ENCODE results near the gene PSMD4. TPM values are rescaled to one million over a fixed set of nuclear protein-coding genes. Genes with fewer than 3 reads are reported as not detected.
A peak's percentile ranks its signal among the peaks of the same experiment; 100 is the strongest.

Gene PSMD4
- total and polyA plus RNA-seq, 2 experiments from 2014 or later = 107 to 161 TPM

DNA sequence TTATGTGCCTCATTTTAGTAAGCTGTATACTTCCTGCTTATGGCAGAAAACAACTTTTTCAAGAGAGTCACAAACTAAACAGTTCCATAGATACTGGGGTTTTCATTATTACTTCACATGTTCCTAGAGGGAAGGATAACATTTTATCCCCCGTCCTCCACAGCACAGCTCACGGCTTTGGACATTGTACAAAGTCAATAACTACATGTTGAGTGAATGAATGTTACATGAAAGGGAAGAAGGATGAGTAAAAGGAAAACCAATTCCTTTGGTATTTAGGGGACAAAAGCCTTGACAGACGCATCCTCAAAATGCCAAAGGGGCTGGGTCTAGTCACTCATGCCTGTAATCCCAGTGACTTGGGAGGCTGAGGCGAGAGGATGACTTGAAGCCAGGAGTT lies 57.9 kb downstream of the PSMD4 start:
- DNase-seq (ENCODE audit: low spot score) = no peak
- no peaks in the 10 kb centered on the region for H3K9me2 ChIP-seq (replicated peaks; ENCODE audit: insufficient read depth)
- no peaks in the 10 kb centered on the region for H3K9me3 ChIP-seq (ENCODE audit: low read depth)
- WGBS (ENCODE audit: low lambda C conversion rate, missing lambda C conversion rate) = 89% methylated on average over 4 of the region's 4 CpGs
- no peaks in the 10 kb centered on the region for H4K20me1 ChIP-seq (ENCODE audit: insufficient read depth, poor library complexity, severe bottlenecking)
- TF ChIP-seq EZH2 (IDR thresholded peaks at IDR 0.05; ENCODE audit: borderline replicate concordance) (no peak), EZH2phosphoT487 (IDR thresholded peaks at IDR 0.05; ENCODE audit: low read depth, severe bottlenecking, unreplicated experiment) (no peak)
- TF ChIP-seq, protein P1, sequence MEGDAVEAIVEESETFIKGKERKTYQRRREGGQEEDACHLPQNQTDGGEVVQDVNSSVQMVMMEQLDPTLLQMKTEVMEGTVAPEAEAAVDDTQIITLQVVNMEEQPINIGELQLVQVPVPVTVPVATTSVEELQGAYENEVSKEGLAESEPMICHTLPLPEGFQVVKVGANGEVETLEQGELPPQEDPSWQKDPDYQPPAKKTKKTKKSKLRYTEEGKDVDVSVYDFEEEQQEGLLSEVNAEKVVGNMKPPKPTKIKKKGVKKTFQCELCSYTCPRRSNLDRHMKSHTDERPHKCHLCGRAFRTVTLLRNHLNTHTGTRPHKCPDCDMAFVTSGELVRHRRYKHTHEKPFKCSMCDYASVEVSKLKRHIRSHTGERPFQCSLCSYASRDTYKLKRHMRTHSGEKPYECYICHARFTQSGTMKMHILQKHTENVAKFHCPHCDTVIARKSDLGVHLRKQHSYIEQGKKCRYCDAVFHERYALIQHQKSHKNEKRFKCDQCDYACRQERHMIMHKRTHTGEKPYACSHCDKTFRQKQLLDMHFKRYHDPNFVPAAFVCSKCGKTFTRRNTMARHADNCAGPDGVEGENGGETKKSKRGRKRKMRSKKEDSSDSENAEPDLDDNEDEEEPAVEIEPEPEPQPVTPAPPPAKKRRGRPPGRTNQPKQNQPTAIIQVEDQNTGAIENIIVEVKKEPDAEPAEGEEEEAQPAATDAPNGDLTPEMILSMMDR (IDR thresholded peaks at IDR 0.05; ENCODE audit: poor library complexity) = no peak
- H3K4me3 ChIP-seq = no peak overlapping the region
- no peak overlapping the region for H2AFZ ChIP-seq
- peaks cover 42% of the 10 kb centered on the region for H3K79me2 ChIP-seq
- peak overlapping the region; percentile 96 for H3K27ac ChIP-seq
- H3K27me3 ChIP-seq = no peaks in the 10 kb centered on the region
- H3K4me2 ChIP-seq = peak overlapping the region; percentile 34
- H3K36me3 ChIP-seq (replicated peaks; ENCODE audit: insufficient read depth, low read depth) = no peaks in the 10 kb centered on the region
- peaks cover 53% of the 10 kb centered on the region for H3K4me1 ChIP-seq (ENCODE audit: insufficient read depth)

DNA sequence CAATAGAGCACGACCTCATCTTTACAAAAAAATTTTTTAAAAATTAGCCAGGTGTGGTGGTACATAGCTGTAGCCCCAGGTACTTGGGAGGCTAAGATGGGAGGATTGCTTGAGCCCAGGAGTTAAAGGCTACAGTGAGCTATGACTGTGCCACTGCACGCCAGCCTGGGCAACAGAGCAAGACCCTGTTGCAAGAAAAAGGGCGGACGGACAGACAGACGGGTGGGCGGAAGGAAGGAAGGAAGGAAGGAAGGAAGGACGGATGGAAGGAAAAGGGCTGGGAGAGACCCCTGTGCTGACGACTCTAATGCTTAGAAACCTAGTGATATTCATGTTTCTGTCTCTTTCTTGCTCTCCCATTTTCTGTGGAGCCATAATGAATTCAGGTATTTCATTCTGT lies 58.3 kb downstream of the PSMD4 start:
- 98% methylated on average over 8 of the region's 8 CpGs for WGBS (ENCODE audit: low lambda C conversion rate, missing lambda C conversion rate)
- Histone ChIP-seq H3K27me3 (no peaks in the 10 kb centered on the region), H3K27ac (peak overlapping the region; percentile 96), H3K9me2 (replicated peaks; ENCODE audit: insufficient read depth) (no peaks in the 10 kb centered on the region), H2AFZ (no peak overlapping the region), H3K4me3 (no peak overlapping the region), H3K36me3 (replicated peaks; ENCODE audit: insufficient read depth, low read depth) (no peaks in the 10 kb centered on the region), H3K9me3 (ENCODE audit: low read depth) (no peaks in the 10 kb centered on the region), H3K4me1 (ENCODE audit: insufficient read depth) (peaks cover 53% of the 10 kb centered on the region), H4K20me1 (ENCODE audit: insufficient read depth, poor library complexity, severe bottlenecking) (no peaks in the 10 kb centered on the region), H3K4me2 (peak overlapping the region; percentile 34), H3K79me2 (peaks cover 46% of the 10 kb centered on the region)
- DNase-seq (ENCODE audit: low spot score) = no peak
- TF ChIP-seq, protein P1 (IDR thresholded peaks at IDR 0.05; ENCODE audit: poor library complexity) = no peak
- TF ChIP-seq EZH2phosphoT487 (IDR thresholded peaks at IDR 0.05; ENCODE audit: low read depth, severe bottlenecking, unreplicated experiment) (no peak), EZH2 (IDR thresholded peaks at IDR 0.05; ENCODE audit: borderline replicate concordance) (no peak)

DNA sequence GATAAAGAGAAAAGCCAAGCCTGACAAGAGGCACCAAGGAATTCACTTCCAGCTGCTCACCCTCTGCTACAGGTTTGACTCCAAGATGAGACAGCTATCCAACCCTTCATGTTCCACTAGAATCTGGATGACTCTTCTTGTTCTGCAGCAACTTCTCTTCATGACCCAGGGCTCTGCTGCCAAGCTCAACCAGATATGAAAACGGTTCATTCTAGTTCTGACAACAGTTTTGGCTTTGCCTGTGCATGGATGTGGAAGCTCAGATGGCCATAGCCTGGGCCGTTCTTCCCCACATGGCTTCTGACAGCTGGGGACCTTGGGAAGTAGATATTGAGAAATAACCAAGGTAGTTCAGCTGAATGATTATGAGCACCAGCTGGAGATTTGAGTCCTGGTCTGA lies 59.0 kb downstream of the PSMD4 start:
- WGBS (ENCODE audit: low lambda C conversion rate, missing lambda C conversion rate) = 89% methylated on average over 2 of the region's 2 CpGs
- Histone ChIP-seq H3K4me2 (no peak overlapping the region), H3K27ac (peak overlapping the region; percentile 96), H4K20me1 (ENCODE audit: insufficient read depth, poor library complexity, severe bottlenecking) (no peaks in the 10 kb centered on the region), H3K79me2 (peaks cover 42% of the 10 kb centered on the region), H3K4me1 (ENCODE audit: insufficient read depth) (peaks cover 53% of the 10 kb centered on the region), H2AFZ (no peak overlapping the region), H3K9me2 (replicated peaks; ENCODE audit: insufficient read depth) (no peaks in the 10 kb centered on the region), H3K9me3 (ENCODE audit: low read depth) (no peaks in the 10 kb centered on the region), H3K36me3 (replicated peaks; ENCODE audit: insufficient read depth, low read depth) (no peaks in the 10 kb centered on the region), H3K27me3 (no peaks in the 10 kb centered on the region), H3K4me3 (no peak overlapping the region)
- TF ChIP-seq EZH2 (IDR thresholded peaks at IDR 0.05; ENCODE audit: borderline replicate concordance) (no peak), EZH2phosphoT487 (IDR thresholded peaks at IDR 0.05; ENCODE audit: low read depth, severe bottlenecking, unreplicated experiment) (no peak)
- TF ChIP-seq, protein P1 (IDR thresholded peaks at IDR 0.05; ENCODE audit: poor library complexity) = no peak
- DNase-seq (ENCODE audit: low spot score) = no peak
